Suprapubic skin (tissue), 4 donors: ENCODE measurements around the gene NFIB. TPM values are rescaled to one million over a fixed set of nuclear protein-coding genes. Genes with fewer than 3 reads are reported as not detected.

ENCODE experiments used
- DNase-seq, 2 donors: peaks; one replicate each; pipeline ENCODE4 v3.0.0-alpha.2; 2019; ENCODE audit warnings: low spot score in 2 of 2
- H3K27ac ChIP-seq: fragments of 200-600 bp; sonication (generic); one replicate; pipeline ENCODE4 v1.5.1; 2019
- H3K27me3 ChIP-seq: fragments of 200-600 bp; sonication (generic); one replicate; pipeline ENCODE4 v1.5.1; 2019
- H3K36me3 ChIP-seq: fragments of 200-600 bp; sonication (generic); one replicate; pipeline ENCODE4 v1.5.1; 2019
- H3K4me1 ChIP-seq: fragments of 200-600 bp; sonication (generic); one replicate; pipeline ENCODE4 v1.5.1; 2019
- H3K4me3 ChIP-seq: fragments of 200-600 bp; sonication (generic); one replicate; pipeline ENCODE4 v1.5.1; 2019; ENCODE audit warnings: mild to moderate bottlenecking
- H3K9me3 ChIP-seq: fragments of 200-600 bp; sonication (generic); one replicate; pipeline ENCODE4 v1.5.1; 2019
- CTCF ChIP-seq, 2 donors: fragments of 200-600 bp in 1 of 2; fragments of 450-650 bp in 1 of 2; sonication (generic) in 1 of 2; IDR thresholded peaks; one replicate each; pipeline ENCODE4 v1.5.1; 2016 to 2019; ENCODE audit warnings: antibody characterized with exemption in 2 of 2, mild to moderate bottlenecking in 1 of 2, moderate library complexity in 1 of 2
- EP300 ChIP-seq: sonication (generic); formaldehyde crosslinking; IDR thresholded peaks from one replicate; pipeline ENCODE4 v1.6.1; 2017; ENCODE audit warnings: antibody characterized with exemption
- POLR2A ChIP-seq, 2 donors: fragments of 450-650 bp; IDR thresholded peaks; one replicate each; pipeline ENCODE4 v1.6.1; 2017; ENCODE audit warnings: antibody characterized with exemption in 2 of 2, mild to moderate bottlenecking in 2 of 2, moderate library complexity in 2 of 2
- POLR2AphosphoS5 ChIP-seq, 3 donors: sonication (generic); formaldehyde crosslinking; IDR thresholded peaks; one replicate each; pipeline ENCODE4 v1.6.1; 2017; ENCODE audit warnings: antibody characterized with exemption in 3 of 3
- WGBS: methylation state at CpG from one replicate; pipeline ENCODE4 v1.1.5; 2018; 5-methylcytosine and 5-hydroxymethylcytosine counted together
- total RNA-seq, 4 donors: library from RNA; depleted of rRNA; stranded (reverse); fragments of >200 nt; gene quantifications; one replicate each; pipeline ENCODE4 v1.1.0, GENCODE V29; 2016

The NFIB gene
- total RNA-seq, 4 donors from 2014 or later: 90.4 to 204 (median 112) TPM

- Histone ChIP-seq H3K9me3 (no peaks in the 10 kb centered on the region), H3K27ac (no peak overlapping the region)
- WGBS: 47% methylated on average over 7 of the region's 7 CpGs
Measured at GRCh38 chr9:14298601-14299022, 15.3 kb downstream of the NFIB start.

GRCh38 chr9:14296495-14297113 lies 17.3 kb downstream of the NFIB start:
- peaks cover 42% of the 10 kb centered on the region for H3K4me1 ChIP-seq
- no peaks in the 10 kb centered on the region for H3K36me3 ChIP-seq
- TF ChIP-seq EP300: no peak
- no peaks in the 10 kb centered on the region for H3K27me3 ChIP-seq
- no peaks in the 10 kb centered on the region for H3K9me3 ChIP-seq
- H3K4me3 ChIP-seq: no peak overlapping the region
- peak in 1 of 2 donors; percentile 84 for DNase-seq
- H3K27ac ChIP-seq: peak overlapping the region; percentile 30
- WGBS: 48% methylated on average over 7 of the region's 7 CpGs

More at GRCh38 chr9:14298601-14299022, 15.3 kb downstream of the NFIB start:
- no peak for DNase-seq
- Histone ChIP-seq H3K4me1 (peaks cover 62% of the 10 kb centered on the region), H3K27me3 (no peaks in the 10 kb centered on the region), H3K4me3 (no peak overlapping the region), H3K36me3 (no peaks in the 10 kb centered on the region)
- TF ChIP-seq POLR2A (IDR thresholded peaks at IDR 0.05): no peak
- no peak for TF ChIP-seq POLR2AphosphoS5 (IDR thresholded peaks at IDR 0.05)
- no peak for TF ChIP-seq EP300
- no peak for TF ChIP-seq CTCF (IDR thresholded peaks at IDR 0.05)

- no peak for DNase-seq
- H3K4me3 ChIP-seq: no peak overlapping the region
- no peaks in the 10 kb centered on the region for H3K27me3 ChIP-seq
- H3K27ac ChIP-seq: no peak overlapping the region
- H3K4me1 ChIP-seq: peaks cover 35% of the 10 kb centered on the region
- TF ChIP-seq POLR2A (IDR thresholded peaks at IDR 0.05) (no peak), CTCF (IDR thresholded peaks at IDR 0.05) (no peak), EP300 (no peak), POLR2AphosphoS5 (IDR thresholded peaks at IDR 0.05) (no peak)
- no peaks in the 10 kb centered on the region for H3K9me3 ChIP-seq
- 86% methylated on average over 8 of the region's 8 CpGs for WGBS
- no peaks in the 10 kb centered on the region for H3K36me3 ChIP-seq
Measured at GRCh38 chr9:14294659-14295058, 19.3 kb downstream of the NFIB start.

- Histone ChIP-seq H3K36me3 (no peaks in the 10 kb centered on the region), H3K27me3 (no peaks in the 10 kb centered on the region), H3K27ac (no peak overlapping the region), H3K4me1 (peaks cover 31% of the 10 kb centered on the region), H3K9me3 (no peaks in the 10 kb centered on the region), H3K4me3 (no peak overlapping the region)
- 29% methylated on average over 3 of the region's 3 CpGs for WGBS
- TF ChIP-seq POLR2A (IDR thresholded peaks at IDR 0.05) (no peak), POLR2AphosphoS5 (IDR thresholded peaks at IDR 0.05) (no peak), EP300 (no peak), CTCF (IDR thresholded peaks at IDR 0.05) (no peak)
- DNase-seq: no peak
Measured at GRCh38 chr9:14293801-14294200, 20.1 kb downstream of the NFIB start.

GRCh38 chr9:14292181-14292739 lies 21.7 kb downstream of the NFIB start:
- Histone ChIP-seq H3K9me3 (no peaks in the 10 kb centered on the region), H3K4me1 (peaks cover 16% of the 10 kb centered on the region), H3K27ac (no peak overlapping the region), H3K27me3 (no peaks in the 10 kb centered on the region), H3K4me3 (no peak overlapping the region), H3K36me3 (no peaks in the 10 kb centered on the region)
- TF ChIP-seq EP300: no peak
- WGBS: 93% methylated on average over 3 of the region's 3 CpGs
- DNase-seq: no peak

- Histone ChIP-seq H3K4me1 (peaks cover 5% of the 10 kb centered on the region), H3K27me3 (no peaks in the 10 kb centered on the region), H3K9me3 (no peaks in the 10 kb centered on the region), H3K4me3 (no peak overlapping the region), H3K36me3 (no peaks in the 10 kb centered on the region), H3K27ac (no peak overlapping the region)
- WGBS: 73% methylated on average over 3 of the region's 3 CpGs
- TF ChIP-seq CTCF (IDR thresholded peaks at IDR 0.05) (no peak), EP300 (no peak), POLR2A (IDR thresholded peaks at IDR 0.05) (no peak), POLR2AphosphoS5 (IDR thresholded peaks at IDR 0.05) (no peak)
- DNase-seq: no peak
Measured at GRCh38 chr9:14289916-14290315, 24.0 kb downstream of the NFIB start.
